HepG2 (cell line): ENCODE results near the gene HAGHL. TPM values are rescaled to one million over a fixed set of nuclear protein-coding genes. Genes with fewer than 3 reads are reported as not detected.

Source experiments
- CENPT ChIP-seq: sonication (generic); formaldehyde crosslinking; IDR thresholded peaks from 2 replicates; pipeline ENCODE4 v1.8.0; 2022; ENCODE audit warnings: low read depth, mild to moderate bottlenecking, moderate library complexity, missing genetic modification reagents
- ELF3 ChIP-seq: IDR thresholded peaks from 2 replicates; pipeline ENCODE4 v1.6.1; 2016; ENCODE audit warnings: missing genetic modification reagents, missing compliant biosample characterization
- MIXL1 ChIP-seq: IDR thresholded peaks from 2 replicates; pipeline ENCODE4 v1.6.1; 2016
- SIN3A ChIP-seq: IDR thresholded peaks from 2 replicates; pipeline ENCODE4 v1.6.1; 2011; ENCODE audit warnings: low read depth, mild to moderate bottlenecking, control low read depth, low read length, borderline replicate concordance
- SIX1 ChIP-seq: sonication (generic); formaldehyde crosslinking; IDR thresholded peaks from 2 replicates; pipeline ENCODE4 v1.4.0; 2020; ENCODE audit warnings: missing genetic modification reagents, borderline replicate concordance
- TCF7L2 ChIP-seq: IDR thresholded peaks from 2 replicates; pipeline ENCODE4 v1.6.1; 2011; ENCODE audit warnings: mild to moderate bottlenecking, low read depth, low read length, moderate library complexity
- THRA ChIP-seq: sonication (generic); formaldehyde crosslinking; IDR thresholded peaks from 2 replicates; pipeline ENCODE4 v1.4.0; 2020; ENCODE audit warnings: missing genetic modification reagents, borderline replicate concordance
- YEATS2 ChIP-seq: sonication (generic); formaldehyde crosslinking; IDR thresholded peaks from 2 replicates; pipeline ENCODE4 v1.4.0; 2020; ENCODE audit warnings: missing genetic modification reagents, borderline replicate concordance
- ZNF318 ChIP-seq: sonication (generic); formaldehyde crosslinking; IDR thresholded peaks from 2 replicates; pipeline ENCODE4 v1.4.0; 2020; ENCODE audit warnings: mild to moderate bottlenecking, missing genetic modification reagents
- ZNF446 ChIP-seq: sonication (generic); formaldehyde crosslinking; IDR thresholded peaks from 2 replicates; pipeline ENCODE4 v1.5.0; 2020; ENCODE audit warnings: mild to moderate bottlenecking, missing genetic modification reagents
- ZNF564 ChIP-seq: sonication (generic); formaldehyde crosslinking; IDR thresholded peaks from 2 replicates; pipeline ENCODE4 v1.8.1; 2023; ENCODE audit warnings: mild to moderate bottlenecking, missing genetic modification reagents
- ZNF724P ChIP-seq: sonication (generic); formaldehyde crosslinking; IDR thresholded peaks from 2 replicates; pipeline ENCODE4 v1.8.0; 2022; ENCODE audit warnings: missing genetic modification reagents, borderline replicate concordance
- polyA plus RNA-seq, 8 experiments: library from polyadenylated mRNA; depleted of rRNA in 3 of 8; stranded (reverse) in 7 of 8; unstranded in 1 of 8; fragments of >200 nt; fragmentation: Illumina TruSeq in 4 of 8; extraction: Trizol in 4 of 8; gene quantifications; 2 replicates each; pipeline versions ENCODE4 v1.2.1 to v1.2.3, GENCODE V29; 2011 to 2016; ENCODE audit warnings: low read depth in 4 of 8, missing spikeins in 1 of 8, mixed read lengths in 1 of 8; ENCODE audit not compliant: insufficient read depth in 1 of 8
- total RNA-seq, 5 experiments: library from RNA; depleted of rRNA; stranded (reverse); fragments of >200 nt; fragmentation: Illumina TruSeq; extraction: Trizol; gene quantifications; 2 replicates each; pipeline ENCODE4 v1.2.3, GENCODE V29; 2016; ENCODE audit warnings: low read depth in 1 of 5
- TF ChIP-seq, protein P1 (sequence below): sonication (generic); formaldehyde crosslinking; conservative IDR thresholded peaks from 2 replicates; pipeline ENCODE4 v1.8.0; 2022; ENCODE audit warnings: low read depth, missing genetic modification reagents

The HAGHL gene
- total and polyA plus RNA-seq, 2 of the 13 experiments (the other 11 are each of a cell fraction or from before 2014, with no cell fraction given), result 3.4 to 8.4 TPM

- no peak for TF ChIP-seq CENPT (CRISPR knock-in tag)
- TF ChIP-seq TCF7L2, result no peak
- TF ChIP-seq MIXL1 (CRISPR knock-in tag), result peak; percentile 30; the same call in 1 of the 2 replicates
- TF ChIP-seq ZNF318 (CRISPR knock-in tag), result no peak
- TF ChIP-seq SIX1, result no peak
- 0 out of 2 replicates have a peak, but pooled peaks have one; percentile 24 for TF ChIP-seq THRA (CRISPR knock-in tag)
- TF ChIP-seq YEATS2, result no peak
- TF ChIP-seq ZNF724P, result peak; percentile 91
- peak; percentile 97; the same call in 1 of the 2 replicates for TF ChIP-seq ZNF446 (CRISPR knock-in tag)
- peak; percentile 69 for TF ChIP-seq ELF3 (CRISPR knock-in tag)
- 0 out of 2 replicates have a peak, but pooled peaks have one; percentile 47 for TF ChIP-seq ZNF564 (CRISPR knock-in tag)
- TF ChIP-seq SIN3A, result peak; percentile 58; the same call in 1 of the 2 replicates
- TF ChIP-seq, protein P1, sequence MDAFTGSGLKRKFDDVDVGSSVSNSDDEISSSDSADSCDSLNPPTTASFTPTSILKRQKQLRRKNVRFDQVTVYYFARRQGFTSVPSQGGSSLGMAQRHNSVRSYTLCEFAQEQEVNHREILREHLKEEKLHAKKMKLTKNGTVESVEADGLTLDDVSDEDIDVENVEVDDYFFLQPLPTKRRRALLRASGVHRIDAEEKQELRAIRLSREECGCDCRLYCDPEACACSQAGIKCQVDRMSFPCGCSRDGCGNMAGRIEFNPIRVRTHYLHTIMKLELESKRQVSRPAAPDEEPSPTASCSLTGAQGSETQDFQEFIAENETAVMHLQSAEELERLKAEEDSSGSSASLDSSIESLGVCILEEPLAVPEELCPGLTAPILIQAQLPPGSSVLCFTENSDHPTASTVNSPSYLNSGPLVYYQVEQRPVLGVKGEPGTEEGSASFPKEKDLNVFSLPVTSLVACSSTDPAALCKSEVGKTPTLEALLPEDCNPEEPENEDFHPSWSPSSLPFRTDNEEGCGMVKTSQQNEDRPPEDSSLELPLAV (CRISPR knock-in tag), result peak; percentile 84; the same call in 1 of the 2 replicates
Measured at GRCh38 chr16:700684-701584, 26.0 kb upstream of the HAGHL start (continued).
